GM10266 (cell line): ENCODE measurements around the gene PCBP4.

Experiments
- DNase-seq: peaks from one replicate; pipeline ENCODE4 v3.0.0; 2012; ENCODE audit errors: extremely low spot score
- CTCF ChIP-seq: IDR thresholded peaks from 2 replicates; pipeline ENCODE4 v1.5.1; 2012; ENCODE audit warnings: mild to moderate bottlenecking, low read depth; ENCODE audit not compliant: control insufficient read depth, insufficient read depth; ENCODE audit errors: missing control alignments

Gene PCBP4

GRCh38 chr3:52007291-52007690 is 40.0 kb upstream of the PCBP4 start:
- TF ChIP-seq CTCF, result no peak
- no peak for DNase-seq

GRCh38 chr3:52006820-52007133 is 39.5 kb upstream of the PCBP4 start:
- TF ChIP-seq CTCF, result no peak

GRCh38 chr3:52006017-52006819 is 39.0 kb upstream of the PCBP4 start:
- DNase-seq, result no peak
- no peak for TF ChIP-seq CTCF

More at GRCh38 chr3:52006820-52007133, 39.5 kb upstream of the PCBP4 start:
- DNase-seq, result no peak

GRCh38 chr3:52005571-52005986 is 38.3 kb upstream of the PCBP4 start:
- no peak for TF ChIP-seq CTCF
- no peak for DNase-seq

GRCh38 chr3:52004906-52005395 is 37.7 kb upstream of the PCBP4 start:
- no peak for DNase-seq
- no peak for TF ChIP-seq CTCF

- DNase-seq, result peak; percentile 56
- peak; percentile 43 for TF ChIP-seq CTCF
These were observed 37.0 kb upstream of the PCBP4 start for GRCh38 chr3:52004163-52004787.

- no peak for DNase-seq
- TF ChIP-seq CTCF, result no peak
These were observed 35.5 kb upstream of the PCBP4 start for GRCh38 chr3:52002748-52003147.
